SU-DHL-6 (cell line): ENCODE results near the gene HOXA7.

Source experiments
- H2AFZ ChIP-seq: fragments of 200-600 bp; sonication (generic); 2 replicates; pipeline ENCODE4 v1.6.1; 2014; ENCODE audit warnings: low read depth, mild to moderate bottlenecking, moderate library complexity, mixed read lengths, antibody characterized with exemption, low read length; ENCODE audit not compliant: severe bottlenecking
- H3F3A ChIP-seq: fragments of 200-600 bp; shearing (Covaris generic); 2 replicates; pipeline ENCODE4 v1.6.0; 2016; ENCODE audit warnings: antibody characterized with exemption, mild to moderate bottlenecking; ENCODE audit not compliant: insufficient read depth
- H3K27ac ChIP-seq: fragments of 200-600 bp; sonication (generic); 2 replicates; pipeline ENCODE4 v1.5.1; 2016; ENCODE audit warnings: low read depth, mild to moderate bottlenecking, low read length, moderate library complexity, mixed read lengths
- H3K27me3 ChIP-seq: fragments of 200-600 bp; sonication (generic), shearing (Covaris generic); 2 replicates; pipeline ENCODE4 v1.6.0; 2014; ENCODE audit warnings: mild to moderate bottlenecking, low read length
- H3K36me3 ChIP-seq: fragments of 200-600 bp; sonication (generic); 2 replicates; pipeline ENCODE4 v1.6.1; 2014; ENCODE audit warnings: mild to moderate bottlenecking, low read length, mixed read lengths
- H3K4me2 ChIP-seq: fragments of 300-600, 200-600 bp; shearing (Covaris generic), sonication (generic); 2 replicates; pipeline ENCODE4 v1.6.0; 2014; ENCODE audit warnings: low read length, low read depth, mild to moderate bottlenecking; ENCODE audit not compliant: poor library complexity, severe bottlenecking
- H3K4me3 ChIP-seq: fragments of 200-600 bp; sonication (generic); 2 replicates; pipeline ENCODE4 v1.5.1; 2014; ENCODE audit warnings: antibody characterized with exemption, low read length, mild to moderate bottlenecking, mixed read lengths; ENCODE audit not compliant: insufficient read depth, poor library complexity, severe bottlenecking
- H3K79me2 ChIP-seq: fragments of 200-600 bp; sonication (generic); 2 replicates; pipeline ENCODE4 v1.6.1; 2014; ENCODE audit warnings: mild to moderate bottlenecking, low read length, moderate library complexity; ENCODE audit not compliant: insufficient read depth
- H3K9ac ChIP-seq: fragments of 200-600 bp; sonication (generic); 2 replicates; pipeline ENCODE4 v1.7.0; 2014; ENCODE audit warnings: mild to moderate bottlenecking, low read length
- H3K9me2 ChIP-seq: fragments of 200-600 bp; sonication (generic); replicated peaks from 2 replicates; pipeline ENCODE4 v1.6.1; 2014; ENCODE audit warnings: low read length; ENCODE audit not compliant: insufficient read depth
- H3K9me3 ChIP-seq: fragments of 200-600 bp; sonication (generic); 2 replicates; pipeline ENCODE4 v1.6.1; 2014; ENCODE audit warnings: low read length, mixed read lengths; ENCODE audit not compliant: insufficient read depth
- H4K20me1 ChIP-seq: fragments of 200-600 bp; sonication (generic); 2 replicates; pipeline ENCODE4 v1.6.1; 2014; ENCODE audit warnings: low read depth, mild to moderate bottlenecking, antibody characterized with exemption, low read length, moderate library complexity, mixed read lengths
- EZH2phosphoT487 ChIP-seq: fragments of 200-600 bp; sonication (generic), shearing (Covaris generic); conservative IDR thresholded peaks from 2 replicates; pipeline ENCODE4 v1.6.1; 2018; ENCODE audit warnings: mild to moderate bottlenecking, antibody characterized with exemption, low read length, moderate library complexity, mixed read lengths
- TF ChIP-seq, protein P1 (sequence below): fragments of 200-600 bp; sonication (generic); IDR thresholded peaks from one replicate; pipeline ENCODE4 v1.5.1; 2017; ENCODE audit warnings: antibody characterized with exemption, mild to moderate bottlenecking, low read length, moderate library complexity; ENCODE audit not compliant: insufficient read depth, poor library complexity, severe bottlenecking

HOXA7 gene

DNA sequence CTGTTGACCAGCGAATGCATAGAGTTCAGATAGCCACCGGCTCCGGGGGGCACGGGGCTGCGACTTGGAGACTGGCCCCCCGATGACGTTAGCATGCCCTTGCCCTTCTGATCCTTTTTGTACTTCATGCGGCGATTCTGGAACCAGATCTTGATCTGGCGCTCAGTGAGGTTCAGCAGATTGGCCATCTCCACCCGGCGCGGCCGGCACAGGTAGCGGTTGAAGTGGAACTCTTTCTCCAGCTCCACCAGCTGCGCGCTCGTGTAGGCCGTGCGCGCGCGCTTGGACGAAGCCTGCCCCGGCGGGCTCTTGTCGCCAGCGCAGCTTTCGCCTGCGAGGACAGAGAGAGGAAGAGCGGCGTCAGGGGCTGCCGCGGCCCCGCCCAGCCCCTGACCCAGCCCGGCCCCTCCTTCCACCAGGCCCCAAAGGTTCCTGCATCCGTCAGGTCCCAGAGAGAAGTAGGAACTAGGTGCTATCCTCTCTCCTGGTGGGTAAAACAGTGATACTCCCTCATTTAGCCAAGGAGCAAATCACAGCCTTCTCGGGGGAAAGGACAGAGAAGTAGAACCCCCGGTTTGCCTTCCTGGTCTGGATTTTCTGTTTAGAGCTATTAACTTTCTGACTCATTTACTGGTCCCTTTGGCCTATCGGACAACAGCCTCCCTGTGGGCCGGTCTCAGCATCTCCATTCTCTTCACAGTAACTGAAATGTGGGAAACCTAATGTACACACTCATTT, 47.9 kb downstream of the HOXA7 start:
- H3K79me2 ChIP-seq, result no peaks in the 10 kb centered on the region
- H3K9me3 ChIP-seq, result no peaks in the 10 kb centered on the region
- TF ChIP-seq, protein P1, sequence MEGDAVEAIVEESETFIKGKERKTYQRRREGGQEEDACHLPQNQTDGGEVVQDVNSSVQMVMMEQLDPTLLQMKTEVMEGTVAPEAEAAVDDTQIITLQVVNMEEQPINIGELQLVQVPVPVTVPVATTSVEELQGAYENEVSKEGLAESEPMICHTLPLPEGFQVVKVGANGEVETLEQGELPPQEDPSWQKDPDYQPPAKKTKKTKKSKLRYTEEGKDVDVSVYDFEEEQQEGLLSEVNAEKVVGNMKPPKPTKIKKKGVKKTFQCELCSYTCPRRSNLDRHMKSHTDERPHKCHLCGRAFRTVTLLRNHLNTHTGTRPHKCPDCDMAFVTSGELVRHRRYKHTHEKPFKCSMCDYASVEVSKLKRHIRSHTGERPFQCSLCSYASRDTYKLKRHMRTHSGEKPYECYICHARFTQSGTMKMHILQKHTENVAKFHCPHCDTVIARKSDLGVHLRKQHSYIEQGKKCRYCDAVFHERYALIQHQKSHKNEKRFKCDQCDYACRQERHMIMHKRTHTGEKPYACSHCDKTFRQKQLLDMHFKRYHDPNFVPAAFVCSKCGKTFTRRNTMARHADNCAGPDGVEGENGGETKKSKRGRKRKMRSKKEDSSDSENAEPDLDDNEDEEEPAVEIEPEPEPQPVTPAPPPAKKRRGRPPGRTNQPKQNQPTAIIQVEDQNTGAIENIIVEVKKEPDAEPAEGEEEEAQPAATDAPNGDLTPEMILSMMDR, result no peak
- TF ChIP-seq EZH2phosphoT487, result no peak
- no peak overlapping the region for H3K27ac ChIP-seq
- no peaks in the 10 kb centered on the region for H3K9me2 ChIP-seq
- H2AFZ ChIP-seq, result no peak overlapping the region
- no peaks in the 10 kb centered on the region for H3K36me3 ChIP-seq
- no peaks in the 10 kb centered on the region for H4K20me1 ChIP-seq
- no peaks in the 10 kb centered on the region for H3F3A ChIP-seq
- H3K27me3 ChIP-seq, result no peaks in the 10 kb centered on the region
- H3K9ac ChIP-seq, result no peak overlapping the region
- no peak overlapping the region for H3K4me3 ChIP-seq
- H3K4me2 ChIP-seq, result no peak overlapping the region

GRCh38 chr7:27107391-27108381, 48.8 kb downstream of the HOXA7 start:
- H4K20me1 ChIP-seq, result no peaks in the 10 kb centered on the region
- TF ChIP-seq, protein P1, result no peak
- no peak for TF ChIP-seq EZH2phosphoT487
- no peaks in the 10 kb centered on the region for H3K27me3 ChIP-seq
- H3K79me2 ChIP-seq, result no peaks in the 10 kb centered on the region
- H3K4me3 ChIP-seq, result no peak overlapping the region
- no peak overlapping the region for H2AFZ ChIP-seq
- no peaks in the 10 kb centered on the region for H3F3A ChIP-seq
- no peaks in the 10 kb centered on the region for H3K9me3 ChIP-seq
- no peak overlapping the region for H3K4me2 ChIP-seq
- no peak overlapping the region for H3K27ac ChIP-seq
- H3K36me3 ChIP-seq, result no peaks in the 10 kb centered on the region
- H3K9me2 ChIP-seq, result no peaks in the 10 kb centered on the region
- H3K9ac ChIP-seq, result no peak overlapping the region

- Histone ChIP-seq H3K27me3 (no peaks in the 10 kb centered on the region), H3K9me2 (no peaks in the 10 kb centered on the region), H3K4me2 (no peak overlapping the region), H4K20me1 (no peaks in the 10 kb centered on the region), H2AFZ (no peak overlapping the region), H3F3A (no peaks in the 10 kb centered on the region), H3K27ac (no peak overlapping the region), H3K4me3 (no peak overlapping the region), H3K79me2 (no peaks in the 10 kb centered on the region), H3K36me3 (no peaks in the 10 kb centered on the region), H3K9me3 (no peaks in the 10 kb centered on the region), H3K9ac (no peak overlapping the region)
- TF ChIP-seq, protein P1, result no peak
- TF ChIP-seq EZH2phosphoT487, result no peak
Observed at GRCh38 chr7:27106901-27107240, 49.6 kb downstream of the HOXA7 start.
